HepG2 (cell line): Measurements from ENCODE around the gene SFT2D1. TPM values are rescaled to one million over a fixed set of nuclear protein-coding genes. Genes with fewer than 3 reads are reported as not detected.

ENCODE experiments used
- ATAC-seq: fragments of 200-7000 bp; cut with Tn5 transposase; 3 replicates; pipeline ENCODE4 v1.9.1; 2020; ENCODE audit warnings: mild to moderate bottlenecking, moderate library complexity
- BruUV-seq: library from RNA; stranded (reverse); fragments of 400-500 nt; replicated peaks from 2 replicates; lab custom pipeline; 2021; lab: Mats Ljungman, UMichigan
- CTCF ChIA-PET: fragments of 300-600 bp; formaldehyde crosslinking; extraction: SDS; loops from one replicate; lab custom pipeline; 2021; ENCODE audit warnings: low total read pairs, inconsistent platforms, low intra/inter-chr PET ratio; lab: Yijun Ruan, JAX
- POLR2A ChIA-PET: fragments of 350-600 bp; sonication (Branson Sonifier 250); formaldehyde crosslinking; loops from one replicate; lab custom pipeline; 2020; ENCODE audit warnings: antibody characterized with exemption, inconsistent platforms; lab: Yijun Ruan, JAX
- DNase-seq: peaks from one replicate; pipeline ENCODE4 v3.0.0-alpha.2; 2015; ENCODE audit warnings: low spot score
- FAIRE-seq: peaks from 3 replicates; lab custom pipeline; 2011; peaks lifted over from hg19 to GRCh38; lab: Jason Lieb, UNC
- H2AFZ ChIP-seq: one replicate; pipeline ENCODE4 v1.6.1; 2011; ENCODE audit warnings: low read length, inconsistent platforms
- H3K27ac ChIP-seq: fragments of 300-600 bp; 3 replicates; pipeline ENCODE4 v1.8.0; 2011; ENCODE audit warnings: mixed run types, mild to moderate bottlenecking, mixed read lengths, low read length, inconsistent platforms; ENCODE audit not compliant: insufficient read depth; ENCODE audit errors: extremely low read length
- H3K27me3 ChIP-seq, 2 experiments: fragments of 200-600 bp in 1 of 2; 2 replicates in 1 of 2; 3 replicates in 1 of 2; pipeline versions ENCODE4 v1.6.0 to v1.8.0; 2011; ENCODE audit warnings: low read length in 2 of 2, mild to moderate bottlenecking in 2 of 2, moderate library complexity in 2 of 2, inconsistent platforms in 1 of 2; ENCODE audit not compliant: insufficient read depth in 2 of 2, control insufficient read depth in 1 of 2
- H3K36me3 ChIP-seq, 2 experiments: fragments of 200-600 bp in 1 of 2; replicated peaks in 1 of 2; 2 replicates in 1 of 2; 3 replicates in 1 of 2; pipeline versions ENCODE4 v1.5.1 to v1.8.0; 2011; ENCODE audit warnings: low read length in 2 of 2, inconsistent platforms in 1 of 2; ENCODE audit not compliant: insufficient read depth in 2 of 2, control insufficient read depth in 1 of 2
- H3K4me1 ChIP-seq: 2 replicates; pipeline ENCODE4 v1.5.1; 2012; ENCODE audit warnings: low read length, inconsistent platforms; ENCODE audit not compliant: insufficient read depth
- H3K4me2 ChIP-seq: 2 replicates; pipeline ENCODE4 v1.6.0; 2011; ENCODE audit warnings: low read depth, low read length, inconsistent platforms
- H3K4me3 ChIP-seq, 3 experiments: fragments of 200-600 bp in 1 of 3; sonication (generic), shearing (Covaris generic) in 1 of 3; replicated peaks in 1 of 3; 2 replicates each; pipeline ENCODE4 v1.5.1; 2011 to 2016; ENCODE audit warnings: low read length in 3 of 3, inconsistent platforms in 2 of 3, low read depth in 2 of 3, mild to moderate bottlenecking in 2 of 3, control low read depth in 1 of 3, mixed read lengths in 1 of 3; ENCODE audit not compliant: insufficient read depth in 1 of 3
- H3K79me2 ChIP-seq: one replicate; pipeline ENCODE4 v1.6.1; 2011; ENCODE audit warnings: low read length, inconsistent platforms; ENCODE audit not compliant: insufficient read depth
- H3K9ac ChIP-seq: 2 replicates; pipeline ENCODE4 v1.6.0; 2011; ENCODE audit warnings: mild to moderate bottlenecking, low read depth, low read length, inconsistent platforms; ENCODE audit not compliant: insufficient read depth
- H3K9me3 ChIP-seq: 2 replicates; pipeline ENCODE4 v1.5.1; 2012; ENCODE audit warnings: mild to moderate bottlenecking, low read length
- H4K20me1 ChIP-seq: 2 replicates; pipeline ENCODE4 v1.6.0; 2011; ENCODE audit warnings: inconsistent platforms, mild to moderate bottlenecking, low read length, moderate library complexity; ENCODE audit not compliant: insufficient read depth
- AGO2 ChIP-seq: fragments of 200-400 bp; formaldehyde crosslinking; optimal IDR thresholded peaks from 2 replicates; pipeline ENCODE3; 2017; ENCODE audit warnings: mild to moderate bottlenecking, low read depth, low read length, moderate library complexity
- RBFOX2 ChIP-seq: fragments of 200-400 bp; formaldehyde crosslinking; IDR thresholded peaks from 2 replicates; pipeline ENCODE4 v1.6.1; 2017; ENCODE audit warnings: low read depth, mild to moderate bottlenecking, low read length
- WGBS: methylation state at CpG from one replicate; pipeline ENCODE4 v1.1.6; 2017; ENCODE audit warnings: low lambda C conversion rate; 5-methylcytosine and 5-hydroxymethylcytosine counted together
- in situ Hi-C: cut with HindIII; loops from 2 replicates; pipeline ENCODE4 v1.10.0; 2017; ENCODE audit warnings: low pct_unique_long_range_greater_than_20kb; ENCODE audit not compliant: extremely low pct_ligation_motif_present
- intact Hi-C: fragments of 100-400 bp; cut with micrococcal nuclease; formaldehyde crosslinking; loops from one replicate; pipeline ENCODE4 v1.10.0; 2022; ENCODE audit not compliant: unreplicated experiment
- polyA plus RNA-seq, 8 experiments: library from polyadenylated mRNA; depleted of rRNA in 3 of 8; stranded (reverse) in 7 of 8; unstranded in 1 of 8; fragments of >200 nt; fragmentation: Illumina TruSeq in 4 of 8; extraction: Trizol in 4 of 8; gene quantifications; 2 replicates each; pipeline versions ENCODE4 v1.2.1 to v1.2.3, GENCODE V29; 2011 to 2016; ENCODE audit warnings: low read depth in 4 of 8, missing spikeins in 1 of 8, mixed read lengths in 1 of 8; ENCODE audit not compliant: insufficient read depth in 1 of 8
- total RNA-seq, 5 experiments: library from RNA; depleted of rRNA; stranded (reverse); fragments of >200 nt; fragmentation: Illumina TruSeq; extraction: Trizol; gene quantifications; 2 replicates each; pipeline ENCODE4 v1.2.3, GENCODE V29; 2016; ENCODE audit warnings: low read depth in 1 of 5
- TF ChIP-seq, protein P1 (sequence below): sonication (generic); formaldehyde crosslinking; IDR thresholded peaks from 2 replicates; pipeline ENCODE4 v1.5.0; 2020; ENCODE audit warnings: mild to moderate bottlenecking, missing genetic modification reagents, borderline replicate concordance
- TF ChIP-seq, protein P2 (sequence below): sonication (generic); formaldehyde crosslinking; IDR thresholded peaks from 2 replicates; pipeline ENCODE4 v1.5.0; 2020; ENCODE audit warnings: mild to moderate bottlenecking, low read depth, missing genetic modification reagents, borderline replicate concordance

The SFT2D1 gene
- total and polyA plus RNA-seq, 2 of the 13 experiments (the other 11 are each of a cell fraction or from before 2014, with no cell fraction given) = 115 to 147 TPM

DNA sequence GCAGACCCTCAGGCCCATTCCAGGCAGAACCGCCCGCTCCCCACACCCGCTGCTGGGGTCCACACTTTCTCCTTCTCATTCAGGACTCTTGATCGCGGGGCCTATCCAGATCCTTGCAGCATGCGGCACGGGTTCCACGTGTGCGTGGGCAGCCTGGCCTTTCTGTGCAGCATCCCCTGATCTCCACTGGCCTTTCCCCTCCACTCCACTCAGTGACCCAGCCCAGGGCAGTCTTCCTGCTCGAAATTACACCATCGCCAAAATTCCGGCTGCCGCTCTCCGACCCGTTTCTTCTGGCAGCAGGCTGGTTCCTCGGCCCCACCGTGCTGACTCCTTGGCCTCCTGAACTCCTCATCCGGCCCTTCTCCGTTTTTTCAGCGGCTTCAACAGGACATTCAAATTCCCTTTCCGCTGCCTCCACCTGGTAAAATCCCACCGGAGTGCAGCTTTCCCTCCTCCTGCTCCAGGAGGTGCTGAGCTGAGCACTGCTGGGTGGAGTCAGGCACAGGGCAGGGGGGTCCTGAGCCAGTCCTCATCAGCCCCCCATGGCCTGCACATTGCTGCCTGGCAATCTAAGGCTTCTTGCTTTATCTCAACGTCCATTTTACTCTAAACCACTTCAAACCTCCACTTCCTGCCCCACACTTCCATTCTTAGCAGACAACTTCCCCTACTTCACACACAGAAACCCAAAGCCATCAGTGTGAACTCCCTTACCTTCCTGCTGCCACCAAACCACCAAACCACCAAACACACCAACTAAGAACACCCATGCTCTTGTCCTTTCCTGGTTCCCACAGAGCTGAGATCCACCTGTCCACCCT, 9.0 kb downstream of the SFT2D1 start:
- no TSS peak for BruUV-seq
- in situ Hi-C loops = loop anchor here (5.0 kb wide), 1 partner anchor 39 kb away; no protein-coding TSS in a partner anchor
- CTCF ChIA-PET = no interaction called here
- H3K9ac ChIP-seq = no peak overlapping the region
- H3K36me3 ChIP-seq = peaks cover 19 to 50% of the 10 kb centered on the region in 2 experiments
- DNase-seq (no peak), FAIRE-seq (no peak), ATAC-seq (no peak)
- H3K27ac ChIP-seq = no peak overlapping the region
- intact Hi-C loops = no loop called here
- WGBS = 95% methylated on average over 23 of the region's 23 CpGs
- no peak overlapping the region for H3K4me2 ChIP-seq
- POLR2A ChIA-PET = no interaction called here
- no peaks in the 10 kb centered on the region for H3K9me3 ChIP-seq
- peaks cover 36% of the 10 kb centered on the region for H3K4me1 ChIP-seq
- H4K20me1 ChIP-seq = peaks cover 37% of the 10 kb centered on the region
- TF ChIP-seq, protein P1, sequence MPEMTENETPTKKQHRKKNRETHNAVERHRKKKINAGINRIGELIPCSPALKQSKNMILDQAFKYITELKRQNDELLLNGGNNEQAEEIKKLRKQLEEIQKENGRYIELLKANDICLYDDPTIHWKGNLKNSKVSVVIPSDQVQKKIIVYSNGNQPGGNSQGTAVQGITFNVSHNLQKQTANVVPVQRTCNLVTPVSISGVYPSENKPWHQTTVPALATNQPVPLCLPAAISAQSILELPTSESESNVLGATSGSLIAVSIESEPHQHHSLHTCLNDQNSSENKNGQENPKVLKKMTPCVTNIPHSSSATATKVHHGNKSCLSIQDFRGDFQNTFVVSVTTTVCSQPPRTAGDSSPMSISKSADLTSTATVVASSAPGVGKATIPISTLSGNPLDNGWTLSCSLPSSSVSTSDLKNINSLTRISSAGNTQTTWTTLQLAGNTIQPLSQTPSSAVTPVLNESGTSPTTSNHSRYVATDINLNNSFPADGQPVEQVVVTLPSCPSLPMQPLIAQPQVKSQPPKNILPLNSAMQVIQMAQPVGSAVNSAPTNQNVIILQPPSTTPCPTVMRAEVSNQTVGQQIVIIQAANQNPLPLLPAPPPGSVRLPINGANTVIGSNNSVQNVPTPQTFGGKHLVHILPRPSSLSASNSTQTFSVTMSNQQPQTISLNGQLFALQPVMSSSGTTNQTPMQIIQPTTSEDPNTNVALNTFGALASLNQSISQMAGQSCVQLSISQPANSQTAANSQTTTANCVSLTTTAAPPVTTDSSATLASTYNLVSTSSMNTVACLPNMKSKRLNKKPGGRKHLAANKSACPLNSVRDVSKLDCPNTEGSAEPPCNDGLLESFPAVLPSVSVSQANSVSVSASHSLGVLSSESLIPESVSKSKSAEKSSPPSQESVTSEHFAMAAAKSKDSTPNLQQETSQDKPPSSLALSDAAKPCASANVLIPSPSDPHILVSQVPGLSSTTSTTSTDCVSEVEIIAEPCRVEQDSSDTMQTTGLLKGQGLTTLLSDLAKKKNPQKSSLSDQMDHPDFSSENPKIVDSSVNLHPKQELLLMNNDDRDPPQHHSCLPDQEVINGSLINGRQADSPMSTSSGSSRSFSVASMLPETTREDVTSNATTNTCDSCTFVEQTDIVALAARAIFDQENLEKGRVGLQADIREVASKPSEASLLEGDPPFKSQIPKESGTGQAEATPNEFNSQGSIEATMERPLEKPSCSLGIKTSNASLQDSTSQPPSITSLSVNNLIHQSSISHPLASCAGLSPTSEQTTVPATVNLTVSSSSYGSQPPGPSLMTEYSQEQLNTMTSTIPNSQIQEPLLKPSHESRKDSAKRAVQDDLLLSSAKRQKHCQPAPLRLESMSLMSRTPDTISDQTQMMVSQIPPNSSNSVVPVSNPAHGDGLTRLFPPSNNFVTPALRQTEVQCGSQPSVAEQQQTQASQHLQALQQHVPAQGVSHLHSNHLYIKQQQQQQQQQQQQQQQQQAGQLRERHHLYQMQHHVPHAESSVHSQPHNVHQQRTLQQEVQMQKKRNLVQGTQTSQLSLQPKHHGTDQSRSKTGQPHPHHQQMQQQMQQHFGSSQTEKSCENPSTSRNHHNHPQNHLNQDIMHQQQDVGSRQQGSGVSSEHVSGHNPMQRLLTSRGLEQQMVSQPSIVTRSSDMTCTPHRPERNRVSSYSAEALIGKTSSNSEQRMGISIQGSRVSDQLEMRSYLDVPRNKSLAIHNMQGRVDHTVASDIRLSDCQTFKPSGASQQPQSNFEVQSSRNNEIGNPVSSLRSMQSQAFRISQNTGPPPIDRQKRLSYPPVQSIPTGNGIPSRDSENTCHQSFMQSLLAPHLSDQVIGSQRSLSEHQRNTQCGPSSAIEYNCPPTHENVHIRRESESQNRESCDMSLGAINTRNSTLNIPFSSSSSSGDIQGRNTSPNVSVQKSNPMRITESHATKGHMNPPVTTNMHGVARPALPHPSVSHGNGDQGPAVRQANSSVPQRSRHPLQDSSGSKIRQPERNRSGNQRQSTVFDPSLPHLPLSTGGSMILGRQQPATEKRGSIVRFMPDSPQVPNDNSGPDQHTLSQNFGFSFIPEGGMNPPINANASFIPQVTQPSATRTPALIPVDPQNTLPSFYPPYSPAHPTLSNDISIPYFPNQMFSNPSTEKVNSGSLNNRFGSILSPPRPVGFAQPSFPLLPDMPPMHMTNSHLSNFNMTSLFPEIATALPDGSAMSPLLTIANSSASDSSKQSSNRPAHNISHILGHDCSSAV (CRISPR knock-in tag) = no peak
- TF ChIP-seq RBFOX2 = 0 out of 2 replicates have a peak, but pooled peaks have one; percentile 17
- TF ChIP-seq AGO2 = peak; percentile 78
- TF ChIP-seq, protein P2, sequence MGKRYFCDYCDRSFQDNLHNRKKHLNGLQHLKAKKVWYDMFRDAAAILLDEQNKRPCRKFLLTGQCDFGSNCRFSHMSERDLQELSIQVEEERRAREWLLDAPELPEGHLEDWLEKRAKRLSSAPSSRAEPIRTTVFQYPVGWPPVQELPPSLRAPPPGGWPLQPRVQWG (CRISPR knock-in tag) = no peak
- TF ChIP-seq, all 625 proteins: peak for 2
- Histone ChIP-seq H3K79me2 (peaks cover 100% of the 10 kb centered on the region), H3K27me3 (no peaks in the 10 kb centered on the region), H2AFZ (no peak overlapping the region), H3K4me3 (no peak overlapping the region)
